ENCODE results near the gene DCC.

Gene DCC

GRCh38 chr18:52415131-52415530, 75.1 kb downstream of the DCC start:
- Mint-ChIP-seq H3K9me3 (peaks cover 1% of the 10 kb centered on the region), H3K27me3 (no peaks in the 10 kb centered on the region), H3K36me3 (no peaks in the 10 kb centered on the region), H3K4me3 (no peak overlapping the region), H3K27ac (no peak overlapping the region), H3K4me1 (no peaks in the 10 kb centered on the region)
- ATAC-seq (ENCODE audit: low read depth) (no peak), DNase-seq (ENCODE audit: low spot score in 2 of 2) (no peak)

- ATAC-seq (ENCODE audit: low read depth) (no peak), DNase-seq (ENCODE audit: low spot score in 2 of 2) (no peak)
- no peaks in the 10 kb centered on the region for H3K36me3 Mint-ChIP-seq
- no peak overlapping the region for H3K27ac Mint-ChIP-seq
- H3K9me3 Mint-ChIP-seq: peaks cover 5% of the 10 kb centered on the region
- H3K27me3 Mint-ChIP-seq: peaks cover 2% of the 10 kb centered on the region
- H3K4me3 Mint-ChIP-seq: no peak overlapping the region
- no peaks in the 10 kb centered on the region for H3K4me1 Mint-ChIP-seq
Measured at GRCh38 chr18:52422985-52423601, 83.1 kb downstream of the DCC start.

GRCh38 chr18:52426041-52426440, 86.0 kb downstream of the DCC start:
- Mint-ChIP-seq H3K4me1 (no peaks in the 10 kb centered on the region), H3K4me3 (no peak overlapping the region), H3K27me3 (peaks cover 2% of the 10 kb centered on the region), H3K27ac (no peak overlapping the region), H3K36me3 (no peaks in the 10 kb centered on the region), H3K9me3 (peaks cover 6% of the 10 kb centered on the region)
- ATAC-seq (ENCODE audit: low read depth): no peak
- no peak for DNase-seq (ENCODE audit: low spot score in 2 of 2)

- DNase-seq (ENCODE audit: low spot score in 2 of 2): no peak
- Mint-ChIP-seq H3K27ac (no peak overlapping the region), H3K27me3 (peaks cover 2% of the 10 kb centered on the region), H3K4me1 (no peaks in the 10 kb centered on the region), H3K4me3 (no peak overlapping the region), H3K9me3 (peaks cover 6% of the 10 kb centered on the region), H3K36me3 (no peaks in the 10 kb centered on the region)
- no peak for ATAC-seq (ENCODE audit: low read depth)
Measured at GRCh38 chr18:52426462-52426861, 86.5 kb downstream of the DCC start.

- Mint-ChIP-seq H3K36me3 (no peaks in the 10 kb centered on the region), H3K4me1 (no peaks in the 10 kb centered on the region), H3K27me3 (no peaks in the 10 kb centered on the region), H3K9me3 (peaks cover 3% of the 10 kb centered on the region), H3K27ac (no peak overlapping the region), H3K4me3 (no peak overlapping the region)
- ATAC-seq (ENCODE audit: low read depth) (no peak), DNase-seq (ENCODE audit: low spot score in 2 of 2) (no peak)
Measured at GRCh38 chr18:52427521-52428175, 87.7 kb downstream of the DCC start.

- ATAC-seq (ENCODE audit: low read depth): no peak
- Mint-ChIP-seq H3K9me3 (peaks cover 3% of the 10 kb centered on the region), H3K4me3 (no peak overlapping the region), H3K4me1 (no peaks in the 10 kb centered on the region), H3K27me3 (no peaks in the 10 kb centered on the region), H3K36me3 (no peaks in the 10 kb centered on the region), H3K27ac (no peak overlapping the region)
- DNase-seq (ENCODE audit: low spot score in 2 of 2): no peak
Measured at GRCh38 chr18:52431683-52432082, 91.7 kb downstream of the DCC start.

GRCh38 chr18:52433797-52434196, 93.8 kb downstream of the DCC start:
- Mint-ChIP-seq H3K9me3 (no peaks in the 10 kb centered on the region), H3K27me3 (no peaks in the 10 kb centered on the region), H3K27ac (no peak overlapping the region), H3K4me3 (no peak overlapping the region), H3K4me1 (no peaks in the 10 kb centered on the region), H3K36me3 (no peaks in the 10 kb centered on the region)
- ATAC-seq (ENCODE audit: low read depth) (no peak), DNase-seq (ENCODE audit: low spot score in 2 of 2) (no peak)

GRCh38 chr18:52435301-52435700, 95.3 kb downstream of the DCC start:
- H3K36me3 Mint-ChIP-seq: no peaks in the 10 kb centered on the region
- ATAC-seq (ENCODE audit: low read depth): no peak

GRCh38 chr18:52437161-52437560, 97.2 kb downstream of the DCC start:
- Mint-ChIP-seq H3K4me1 (no peaks in the 10 kb centered on the region), H3K4me3 (no peak overlapping the region), H3K36me3 (no peaks in the 10 kb centered on the region), H3K27me3 (no peaks in the 10 kb centered on the region), H3K9me3 (no peaks in the 10 kb centered on the region), H3K27ac (no peak overlapping the region)
- ATAC-seq (ENCODE audit: low read depth) (no peak), DNase-seq (ENCODE audit: low spot score in 2 of 2) (no peak)

More at GRCh38 chr18:52435301-52435700, 95.3 kb downstream of the DCC start:
- Mint-ChIP-seq H3K27me3 (no peaks in the 10 kb centered on the region), H3K27ac (no peak overlapping the region), H3K4me1 (no peaks in the 10 kb centered on the region), H3K4me3 (no peak overlapping the region), H3K9me3 (no peaks in the 10 kb centered on the region)
- no peak for DNase-seq (ENCODE audit: low spot score in 2 of 2)

- H3K9me3 Mint-ChIP-seq: peaks cover 2% of the 10 kb centered on the region
- no peak for DNase-seq (ENCODE audit: low spot score in 2 of 2)
- H3K36me3 Mint-ChIP-seq: no peaks in the 10 kb centered on the region
- H3K27ac Mint-ChIP-seq: no peak overlapping the region
- no peaks in the 10 kb centered on the region for H3K4me1 Mint-ChIP-seq
- H3K4me3 Mint-ChIP-seq: no peak overlapping the region
- no peaks in the 10 kb centered on the region for H3K27me3 Mint-ChIP-seq
- no peak for ATAC-seq (ENCODE audit: low read depth)
Measured at GRCh38 chr18:52439457-52439856, 99.5 kb downstream of the DCC start.

GRCh38 chr18:52441794-52442193, 101.8 kb downstream of the DCC start:
- Mint-ChIP-seq H3K27me3 (no peaks in the 10 kb centered on the region), H3K27ac (no peak overlapping the region), H3K36me3 (no peaks in the 10 kb centered on the region), H3K4me1 (no peaks in the 10 kb centered on the region), H3K4me3 (no peak overlapping the region), H3K9me3 (peaks cover 2% of the 10 kb centered on the region)
- ATAC-seq (ENCODE audit: low read depth): no peak
- DNase-seq (ENCODE audit: low spot score in 2 of 2): no peak

- ATAC-seq (ENCODE audit: low read depth): no peak
- H3K36me3 Mint-ChIP-seq: no peaks in the 10 kb centered on the region
- H3K27ac Mint-ChIP-seq: no peak overlapping the region
Measured at GRCh38 chr18:52442686-52443085, 102.7 kb downstream of the DCC start.

GRCh38 chr18:52451256-52451655, 111.3 kb downstream of the DCC start:
- Mint-ChIP-seq H3K9me3 (no peaks in the 10 kb centered on the region), H3K4me3 (no peak overlapping the region), H3K27ac (no peak overlapping the region), H3K27me3 (no peaks in the 10 kb centered on the region), H3K4me1 (no peaks in the 10 kb centered on the region), H3K36me3 (no peaks in the 10 kb centered on the region)
- DNase-seq (ENCODE audit: low spot score in 2 of 2) (no peak), ATAC-seq (ENCODE audit: low read depth) (no peak)

More at GRCh38 chr18:52442686-52443085, 102.7 kb downstream of the DCC start:
- Mint-ChIP-seq H3K4me1 (no peaks in the 10 kb centered on the region), H3K4me3 (no peak overlapping the region), H3K27me3 (no peaks in the 10 kb centered on the region), H3K9me3 (peaks cover 2% of the 10 kb centered on the region)
- no peak for DNase-seq (ENCODE audit: low spot score in 2 of 2)

GRCh38 chr18:52451851-52452250, 111.9 kb downstream of the DCC start:
- ATAC-seq (ENCODE audit: low read depth): no peak
- Mint-ChIP-seq H3K27ac (no peak overlapping the region), H3K4me1 (no peaks in the 10 kb centered on the region), H3K9me3 (no peaks in the 10 kb centered on the region), H3K4me3 (no peak overlapping the region), H3K27me3 (no peaks in the 10 kb centered on the region), H3K36me3 (no peaks in the 10 kb centered on the region)
- no peak for DNase-seq (ENCODE audit: low spot score in 2 of 2)

GRCh38 chr18:52452427-52452826, 112.4 kb downstream of the DCC start:
- Mint-ChIP-seq H3K36me3 (no peaks in the 10 kb centered on the region), H3K4me3 (no peak overlapping the region), H3K9me3 (no peaks in the 10 kb centered on the region), H3K27ac (no peak overlapping the region), H3K4me1 (no peaks in the 10 kb centered on the region), H3K27me3 (no peaks in the 10 kb centered on the region)
- no peak for DNase-seq (ENCODE audit: low spot score in 2 of 2)
- ATAC-seq (ENCODE audit: low read depth): no peak
